Suprapubic skin (tissue), 4 donors: ENCODE data around the gene TBC1D4. TPM values are rescaled to one million over a fixed set of nuclear protein-coding genes. Genes with fewer than 3 reads are reported as not detected.

Source experiments
- DNase-seq, 2 donors: peaks; one replicate each; pipeline ENCODE4 v3.0.0-alpha.2; 2019; ENCODE audit warnings: low spot score in 2 of 2
- H3K27ac ChIP-seq: fragments of 200-600 bp; sonication (generic); one replicate; pipeline ENCODE4 v1.5.1; 2019
- H3K27me3 ChIP-seq: fragments of 200-600 bp; sonication (generic); one replicate; pipeline ENCODE4 v1.5.1; 2019
- H3K36me3 ChIP-seq: fragments of 200-600 bp; sonication (generic); one replicate; pipeline ENCODE4 v1.5.1; 2019
- H3K4me1 ChIP-seq: fragments of 200-600 bp; sonication (generic); one replicate; pipeline ENCODE4 v1.5.1; 2019
- H3K4me3 ChIP-seq: fragments of 200-600 bp; sonication (generic); one replicate; pipeline ENCODE4 v1.5.1; 2019; ENCODE audit warnings: mild to moderate bottlenecking
- H3K9me3 ChIP-seq: fragments of 200-600 bp; sonication (generic); one replicate; pipeline ENCODE4 v1.5.1; 2019
- CTCF ChIP-seq, 2 donors: fragments of 200-600 bp in 1 of 2; fragments of 450-650 bp in 1 of 2; sonication (generic) in 1 of 2; IDR thresholded peaks; one replicate each; pipeline ENCODE4 v1.5.1; 2016 to 2019; ENCODE audit warnings: antibody characterized with exemption in 2 of 2, mild to moderate bottlenecking in 1 of 2, moderate library complexity in 1 of 2
- EP300 ChIP-seq: sonication (generic); formaldehyde crosslinking; IDR thresholded peaks from one replicate; pipeline ENCODE4 v1.6.1; 2017; ENCODE audit warnings: antibody characterized with exemption
- POLR2A ChIP-seq, 2 donors: fragments of 450-650 bp; IDR thresholded peaks; one replicate each; pipeline ENCODE4 v1.6.1; 2017; ENCODE audit warnings: antibody characterized with exemption in 2 of 2, mild to moderate bottlenecking in 2 of 2, moderate library complexity in 2 of 2
- POLR2AphosphoS5 ChIP-seq, 3 donors: sonication (generic); formaldehyde crosslinking; IDR thresholded peaks; one replicate each; pipeline ENCODE4 v1.6.1; 2017; ENCODE audit warnings: antibody characterized with exemption in 3 of 3
- WGBS: methylation state at CpG from one replicate; pipeline ENCODE4 v1.1.5; 2018; 5-methylcytosine and 5-hydroxymethylcytosine counted together
- total RNA-seq, 4 donors: library from RNA; depleted of rRNA; stranded (reverse); fragments of >200 nt; gene quantifications; one replicate each; pipeline ENCODE4 v1.1.0, GENCODE V29; 2016

TBC1D4 gene, protein sequence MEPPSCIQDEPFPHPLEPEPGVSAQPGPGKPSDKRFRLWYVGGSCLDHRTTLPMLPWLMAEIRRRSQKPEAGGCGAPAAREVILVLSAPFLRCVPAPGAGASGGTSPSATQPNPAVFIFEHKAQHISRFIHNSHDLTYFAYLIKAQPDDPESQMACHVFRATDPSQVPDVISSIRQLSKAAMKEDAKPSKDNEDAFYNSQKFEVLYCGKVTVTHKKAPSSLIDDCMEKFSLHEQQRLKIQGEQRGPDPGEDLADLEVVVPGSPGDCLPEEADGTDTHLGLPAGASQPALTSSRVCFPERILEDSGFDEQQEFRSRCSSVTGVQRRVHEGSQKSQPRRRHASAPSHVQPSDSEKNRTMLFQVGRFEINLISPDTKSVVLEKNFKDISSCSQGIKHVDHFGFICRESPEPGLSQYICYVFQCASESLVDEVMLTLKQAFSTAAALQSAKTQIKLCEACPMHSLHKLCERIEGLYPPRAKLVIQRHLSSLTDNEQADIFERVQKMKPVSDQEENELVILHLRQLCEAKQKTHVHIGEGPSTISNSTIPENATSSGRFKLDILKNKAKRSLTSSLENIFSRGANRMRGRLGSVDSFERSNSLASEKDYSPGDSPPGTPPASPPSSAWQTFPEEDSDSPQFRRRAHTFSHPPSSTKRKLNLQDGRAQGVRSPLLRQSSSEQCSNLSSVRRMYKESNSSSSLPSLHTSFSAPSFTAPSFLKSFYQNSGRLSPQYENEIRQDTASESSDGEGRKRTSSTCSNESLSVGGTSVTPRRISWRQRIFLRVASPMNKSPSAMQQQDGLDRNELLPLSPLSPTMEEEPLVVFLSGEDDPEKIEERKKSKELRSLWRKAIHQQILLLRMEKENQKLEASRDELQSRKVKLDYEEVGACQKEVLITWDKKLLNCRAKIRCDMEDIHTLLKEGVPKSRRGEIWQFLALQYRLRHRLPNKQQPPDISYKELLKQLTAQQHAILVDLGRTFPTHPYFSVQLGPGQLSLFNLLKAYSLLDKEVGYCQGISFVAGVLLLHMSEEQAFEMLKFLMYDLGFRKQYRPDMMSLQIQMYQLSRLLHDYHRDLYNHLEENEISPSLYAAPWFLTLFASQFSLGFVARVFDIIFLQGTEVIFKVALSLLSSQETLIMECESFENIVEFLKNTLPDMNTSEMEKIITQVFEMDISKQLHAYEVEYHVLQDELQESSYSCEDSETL (N-terminal part only)
- 100 to 1,000 TPM in 1 of 4 donors, 10 to 100 TPM in 3; 54.3 to 110 (median 72.7) TPM for total RNA-seq

DNA sequence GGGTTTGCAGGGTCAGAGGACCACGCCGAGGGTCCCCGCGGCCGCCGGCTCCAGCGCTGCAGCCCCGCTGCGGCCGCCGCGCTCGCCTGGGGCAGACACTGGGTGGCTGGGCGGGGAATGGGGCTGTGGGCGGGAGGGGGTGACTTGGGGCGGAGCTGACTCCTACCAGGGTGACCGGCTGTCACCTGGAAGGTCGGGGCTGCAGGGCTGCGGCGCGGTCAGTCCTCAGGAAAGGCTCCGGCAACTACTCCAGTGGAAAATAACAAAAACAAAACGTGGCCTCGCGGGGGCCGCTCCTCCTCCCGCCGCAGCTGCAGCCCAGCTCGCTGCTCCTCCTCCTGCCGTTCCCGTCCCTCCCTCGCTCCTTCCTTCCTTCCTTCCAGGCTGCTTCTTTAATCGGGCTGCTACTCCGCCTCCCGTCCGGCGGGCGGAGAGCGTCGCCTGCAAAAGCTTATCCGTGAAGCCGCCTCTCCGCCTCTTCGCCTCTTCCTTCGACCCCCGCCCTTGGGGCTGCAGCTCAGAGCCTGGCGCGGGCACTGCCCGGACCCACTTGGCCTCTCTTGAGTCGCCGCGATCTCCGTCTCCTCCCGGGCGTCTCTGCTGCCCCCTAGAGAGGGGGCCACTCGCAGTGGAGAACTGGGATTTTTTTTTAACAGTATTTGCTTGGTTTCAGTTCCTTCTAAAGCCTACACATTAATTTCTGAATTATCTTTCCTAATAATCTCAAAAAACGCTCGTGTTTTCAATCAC is at the start of gene TBC1D4:
Gene TBC1D4, minus strand, starts transcription at position 100 of the 750 bp plus-strand sequence. CDS start 402 bp downstream, outside the sequence.
- peak within 1 kb of the TSS; percentile 88 for H3K27ac ChIP-seq
- no peaks in the 10 kb centered on the region for H3K9me3 ChIP-seq
- H3K4me3 ChIP-seq = peak within 1 kb of the TSS; percentile 81
- no peaks in the 10 kb centered on the region for H3K27me3 ChIP-seq
- H3K4me1 ChIP-seq = peaks cover 44% of the 10 kb centered on the region
- TF ChIP-seq POLR2A (IDR thresholded peaks at IDR 0.05) = no peak
- peak in 2 of 3 donors; percentile 76 to 77 for TF ChIP-seq POLR2AphosphoS5 (IDR thresholded peaks at IDR 0.05)
- TF ChIP-seq CTCF (IDR thresholded peaks at IDR 0.05) = peak; percentile 35 to 71
- TF ChIP-seq EP300 = no peak
- WGBS = under 1% methylated on average over 44 of the region's 58 CpGs
- peak; percentile 89 to 90 for DNase-seq
- H3K36me3 ChIP-seq = no peaks in the 10 kb centered on the region

DNA sequence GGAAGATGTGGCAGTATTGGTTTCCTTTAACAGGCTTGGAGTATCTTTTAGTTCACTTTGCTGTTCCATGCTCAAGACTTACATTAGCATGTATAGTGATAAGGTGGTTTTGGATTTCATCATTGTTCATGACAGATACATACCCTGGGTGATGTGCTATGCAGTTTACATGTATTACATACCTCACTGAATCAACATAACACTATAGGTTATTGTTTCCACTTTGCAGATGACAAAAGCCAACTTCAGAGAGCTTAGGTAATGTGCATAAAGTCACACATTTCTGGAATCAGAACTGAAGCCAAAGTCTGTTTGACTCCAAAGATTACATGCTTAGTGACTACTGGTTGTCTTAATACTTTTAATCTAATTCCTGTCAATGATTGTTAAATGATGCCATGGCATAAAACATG is 48.6 kb upstream of the TBC1D4 start:
- Histone ChIP-seq H3K4me1 (no peaks in the 10 kb centered on the region), H3K36me3 (peaks cover 12% of the 10 kb centered on the region)
- TF ChIP-seq POLR2A (IDR thresholded peaks at IDR 0.05) (no peak), CTCF (IDR thresholded peaks at IDR 0.05) (no peak), EP300 (no peak), POLR2AphosphoS5 (IDR thresholded peaks at IDR 0.05) (no peak)

DNA sequence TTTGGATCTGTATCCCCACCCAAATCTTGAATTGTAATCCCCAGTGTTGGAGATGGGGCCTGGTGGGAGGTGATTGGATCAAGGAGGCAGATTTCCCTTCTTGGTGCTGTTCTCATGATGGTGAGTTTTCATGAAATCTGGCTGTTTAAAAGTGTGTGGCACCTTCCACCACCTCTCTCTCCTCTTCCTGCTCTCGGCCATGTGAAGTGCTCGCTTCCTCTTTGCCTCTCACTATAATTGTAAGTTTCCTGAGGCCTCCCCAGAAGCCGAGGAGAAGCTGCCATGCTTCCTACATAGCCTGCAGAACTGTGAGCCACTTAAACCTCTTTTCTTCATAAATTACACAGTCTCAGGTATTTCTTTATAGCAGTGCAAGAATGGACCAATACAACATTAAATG is 40.0 kb upstream of the TBC1D4 start:
- Histone ChIP-seq H3K4me3 (no peak overlapping the region), H3K4me1 (no peaks in the 10 kb centered on the region), H3K36me3 (peaks cover 9% of the 10 kb centered on the region), H3K9me3 (peaks cover 5% of the 10 kb centered on the region), H3K27ac (no peak overlapping the region), H3K27me3 (no peaks in the 10 kb centered on the region)
- WGBS = 91% methylated on average over 3 of the region's 3 CpGs
- no peak for DNase-seq
- no peak for TF ChIP-seq POLR2A (IDR thresholded peaks at IDR 0.05)
- no peak for TF ChIP-seq EP300
- no peak for TF ChIP-seq CTCF (IDR thresholded peaks at IDR 0.05)
- no peak for TF ChIP-seq POLR2AphosphoS5 (IDR thresholded peaks at IDR 0.05)

More for the DNA sequence above, 48.6 kb upstream of the TBC1D4 start:
- no peaks in the 10 kb centered on the region for H3K9me3 ChIP-seq
- no peak for DNase-seq
- H3K27ac ChIP-seq = no peak overlapping the region
- H3K4me3 ChIP-seq = no peak overlapping the region
- no peaks in the 10 kb centered on the region for H3K27me3 ChIP-seq

GRCh38 chr13:75518439-75519088 is 36.6 kb upstream of the TBC1D4 start:
- Histone ChIP-seq H3K4me1 (no peaks in the 10 kb centered on the region), H3K36me3 (no peaks in the 10 kb centered on the region), H3K27me3 (no peaks in the 10 kb centered on the region), H3K27ac (no peak overlapping the region), H3K4me3 (no peak overlapping the region), H3K9me3 (peaks cover 5% of the 10 kb centered on the region)
- no peak for DNase-seq
- WGBS = 98% methylated on average over 5 of the region's 30 CpGs
- TF ChIP-seq POLR2AphosphoS5 (IDR thresholded peaks at IDR 0.05) = no peak
- no peak for TF ChIP-seq CTCF (IDR thresholded peaks at IDR 0.05)
- no peak for TF ChIP-seq POLR2A (IDR thresholded peaks at IDR 0.05)
- no peak for TF ChIP-seq EP300
